ENCODE results near the gene TMEM207. TPM values are rescaled to one million over a fixed set of nuclear protein-coding genes. Genes with fewer than 3 reads are reported as not detected.

The TMEM207 gene
- total and polyA plus RNA-seq, 2 of the 13 experiments (the other 11 are each of a cell fraction or from before 2014, with no cell fraction given), result not detected

- TF ChIP-seq ZNF543 (CRISPR knock-in tag; IDR thresholded peaks at IDR 0.05), result no peak
- no peak for TF ChIP-seq BCL6 (CRISPR knock-in tag; IDR thresholded peaks at IDR 0.05)
- no peak for TF ChIP-seq MAF1 (CRISPR knock-in tag; IDR thresholded peaks at IDR 0.05; ENCODE audit: borderline replicate concordance)
- TF ChIP-seq CHD2 (IDR thresholded peaks at IDR 0.05; ENCODE audit: low read depth, low read length), result no peak
- no peak for TF ChIP-seq CREBL2 (CRISPR knock-in tag; IDR thresholded peaks at IDR 0.05; ENCODE audit: borderline replicate concordance)
- no peak for TF ChIP-seq ZNF619 (CRISPR knock-in tag; IDR thresholded peaks at IDR 0.05)
- TF ChIP-seq TAF15 (IDR thresholded peaks at IDR 0.05; ENCODE audit: low read depth, low read length, poor library complexity, severe bottlenecking), result no peak
- no peak for TF ChIP-seq ZBTB2 (CRISPR knock-in tag; IDR thresholded peaks at IDR 0.05; ENCODE audit: low read depth)
- no peak for TF ChIP-seq ZNF569 (CRISPR knock-in tag; IDR thresholded peaks at IDR 0.05; ENCODE audit: borderline replicate concordance)
- TF ChIP-seq ZNF431 (CRISPR knock-in tag; IDR thresholded peaks at IDR 0.05; ENCODE audit: borderline replicate concordance, low read depth), result no peak
- TF ChIP-seq ZHX1 (CRISPR knock-in tag; IDR thresholded peaks at IDR 0.05; ENCODE audit: low read depth), result no peak
- TF ChIP-seq ZSCAN9 (CRISPR knock-in tag; IDR thresholded peaks at IDR 0.05; ENCODE audit: borderline replicate concordance), result no peak
- no peak for TF ChIP-seq ZNF432 (CRISPR knock-in tag; IDR thresholded peaks at IDR 0.05; ENCODE audit: borderline replicate concordance)
- TF ChIP-seq E2F1 (CRISPR knock-in tag; IDR thresholded peaks at IDR 0.05), result no peak
- TF ChIP-seq SOX6 (IDR thresholded peaks at IDR 0.05), result no peak
- TF ChIP-seq SOX6 (CRISPR knock-in tag; IDR thresholded peaks at IDR 0.05), result no peak
- CTCF ChIA-PET (ENCODE audit: low intra/inter-chr PET ratio, low total read pairs), result no interaction called here
Measured at GRCh38 chr3:190380184-190380583, 69.5 kb downstream of the TMEM207 start.

More at GRCh38 chr3:190380184-190380583, 69.5 kb downstream of the TMEM207 start:
- Histone ChIP-seq H4K20me1 (ENCODE audit: insufficient read depth, low read length) (no peaks in the 10 kb centered on the region), H3K79me2 (ENCODE audit: insufficient read depth, low read length) (no peaks in the 10 kb centered on the region), H3K27me3 (ENCODE audit: control insufficient read depth in 1 of 2, insufficient read depth in 2 of 2, low read length in 2 of 2) (no peaks in the 10 kb centered on the region), H2AFZ (ENCODE audit: low read length) (no peak overlapping the region), H3K9me3 (ENCODE audit: low read length) (no peaks in the 10 kb centered on the region), H3K4me3 (replicated peaks in 1 of 3; ENCODE audit: insufficient read depth in 1 of 3, low read depth in 2 of 3, low read length in 3 of 3) (no peak overlapping the region), H3K9ac (ENCODE audit: insufficient read depth, low read depth, low read length) (no peak overlapping the region), H3K4me2 (ENCODE audit: low read depth, low read length) (no peak overlapping the region), H3K36me3 (replicated peaks in 1 of 2; ENCODE audit: control insufficient read depth in 1 of 2, insufficient read depth in 2 of 2, low read length in 2 of 2) (no peaks in the 10 kb centered on the region), H3K4me1 (ENCODE audit: insufficient read depth, low read length) (peaks cover 29% of the 10 kb centered on the region), H3K27ac (ENCODE audit: extremely low read length, insufficient read depth, low read length) (no peak overlapping the region)
- ATAC-seq (no peak), FAIRE-seq (no peak), DNase-seq (ENCODE audit: low spot score) (no peak)
- POLR2A ChIA-PET, result no interaction called here
- BruUV-seq (replicated peaks), result no TSS peak
- intact Hi-C loops (cut with micrococcal nuclease; ENCODE audit: unreplicated experiment) (loop anchor here (10.0 kb wide), 2 partner anchors 255 to 675 kb away; partner anchors contain the start of gene P3H2), in situ Hi-C loops (cut with HindIII; ENCODE audit: extremely low pct_ligation_motif_present, low pct_unique_long_range_greater_than_20kb) (loop anchor here (10.0 kb wide), 2 partner anchors 55 to 155 kb away; partner anchors contain the start of gene CLDN1)
